GM18907 (cell line): ENCODE results near the gene FAM221A.
"Not testable (repeated sequence)": the region's sequence is repeated elsewhere in the genome, so short reads cannot be mapped to it uniquely, and the experiment has no call there.

Source experiments
- ATAC-seq: cut with Tn5 transposase; IDR thresholded peaks from one replicate; pipeline ENCODE4 v1.9.1; 2021; ENCODE audit warnings: mild to moderate bottlenecking, moderate library complexity; ENCODE audit not compliant: unreplicated experiment

Gene FAM221A

DNA sequence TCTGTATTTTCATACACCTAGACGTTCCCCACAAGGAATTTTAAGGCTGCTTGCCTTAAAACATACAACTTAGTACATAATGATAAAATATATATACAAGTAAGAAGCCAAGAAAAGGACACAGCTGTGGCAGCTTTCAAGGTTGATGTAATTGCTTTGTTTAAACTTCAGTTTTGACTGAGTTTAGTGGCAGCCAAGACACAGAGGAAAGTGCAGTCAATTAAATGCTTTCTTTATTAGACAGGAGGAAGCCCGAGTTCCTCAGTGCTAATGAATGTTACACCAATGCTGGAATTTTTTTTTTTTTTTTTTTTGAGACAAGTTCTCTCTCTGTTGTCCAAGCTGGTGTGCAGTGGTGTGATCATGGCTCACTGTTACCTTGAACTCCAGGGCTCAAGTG is 18.8 kb downstream of the FAM221A start:
- ATAC-seq: no peak

DNA sequence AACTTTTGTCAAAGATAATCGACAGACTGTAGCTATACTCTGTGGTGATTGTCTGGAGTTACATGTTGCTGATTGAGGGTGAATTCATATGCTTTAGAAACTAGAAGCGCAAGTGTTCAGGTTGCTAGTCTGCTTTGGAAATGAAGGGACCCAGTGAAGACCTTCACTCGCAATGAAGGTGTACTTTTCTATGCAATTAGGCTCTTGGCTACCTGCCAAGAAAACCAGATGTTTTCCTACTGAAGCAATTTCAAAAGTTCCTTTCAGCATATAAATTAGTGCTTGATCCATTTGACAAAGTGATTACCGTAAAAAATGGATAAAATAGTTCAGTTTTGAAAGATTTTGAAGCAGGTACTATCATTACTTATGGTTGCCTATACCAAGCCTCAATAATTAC is 20.0 kb downstream of the FAM221A start:
- ATAC-seq: no peak

DNA sequence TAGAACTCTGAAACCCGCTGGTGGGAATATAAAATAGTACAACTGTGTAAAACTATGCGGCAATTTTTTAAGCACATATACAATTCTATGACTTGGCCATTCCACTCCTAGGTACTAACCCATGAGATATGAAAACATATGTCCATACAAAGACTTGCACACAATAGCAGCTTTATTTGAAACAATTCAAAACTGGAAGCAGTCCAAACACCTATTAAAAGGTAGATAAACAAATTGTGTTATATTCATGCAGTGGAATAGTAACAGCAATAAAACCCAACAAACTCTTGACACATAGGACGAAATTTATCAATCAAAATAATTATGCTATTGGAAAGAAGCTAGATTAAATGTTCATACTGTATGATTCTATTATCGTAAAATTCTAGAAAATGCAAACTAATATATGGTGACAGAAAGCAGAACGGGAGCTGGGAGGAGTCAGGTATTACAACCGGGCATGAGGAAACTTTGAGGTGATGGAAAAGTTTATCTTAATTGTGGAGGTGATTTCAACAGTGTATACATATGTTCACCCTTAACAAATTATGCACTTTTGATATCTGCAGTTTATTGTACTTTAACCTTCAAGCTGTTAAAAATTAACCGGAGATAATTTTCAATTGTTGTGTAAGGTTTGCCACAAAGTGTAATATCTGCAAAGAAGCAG is 29.2 kb downstream of the FAM221A start:
- no peak for ATAC-seq

DNA sequence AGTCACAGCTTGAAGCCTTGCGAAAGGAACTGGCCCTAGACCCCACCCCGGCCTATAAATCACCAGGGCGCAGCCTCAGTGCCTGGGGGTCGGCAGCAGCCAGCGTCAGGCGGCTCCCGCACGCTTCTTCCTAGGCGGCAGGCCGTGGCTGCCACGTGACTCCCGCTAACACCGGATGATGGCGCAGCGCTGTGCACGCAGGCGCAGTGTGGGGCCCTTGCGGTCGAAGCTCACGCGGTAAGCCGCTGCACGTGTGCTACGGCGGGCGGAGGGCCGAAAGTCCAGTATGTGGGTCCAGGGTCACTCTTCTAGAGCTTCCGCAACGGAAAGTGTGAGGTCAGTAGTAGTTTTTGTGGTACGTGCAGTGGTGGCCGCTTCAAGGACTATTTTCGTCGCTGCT is 30.0 kb downstream of the FAM221A start, which contains the start of gene STK31:
Gene STK31, plus strand, starts transcription at position 220 of the 400 bp plus-strand sequence. Its CDS starts 67 bp downstream, at position 287.
- no peak for ATAC-seq

DNA sequence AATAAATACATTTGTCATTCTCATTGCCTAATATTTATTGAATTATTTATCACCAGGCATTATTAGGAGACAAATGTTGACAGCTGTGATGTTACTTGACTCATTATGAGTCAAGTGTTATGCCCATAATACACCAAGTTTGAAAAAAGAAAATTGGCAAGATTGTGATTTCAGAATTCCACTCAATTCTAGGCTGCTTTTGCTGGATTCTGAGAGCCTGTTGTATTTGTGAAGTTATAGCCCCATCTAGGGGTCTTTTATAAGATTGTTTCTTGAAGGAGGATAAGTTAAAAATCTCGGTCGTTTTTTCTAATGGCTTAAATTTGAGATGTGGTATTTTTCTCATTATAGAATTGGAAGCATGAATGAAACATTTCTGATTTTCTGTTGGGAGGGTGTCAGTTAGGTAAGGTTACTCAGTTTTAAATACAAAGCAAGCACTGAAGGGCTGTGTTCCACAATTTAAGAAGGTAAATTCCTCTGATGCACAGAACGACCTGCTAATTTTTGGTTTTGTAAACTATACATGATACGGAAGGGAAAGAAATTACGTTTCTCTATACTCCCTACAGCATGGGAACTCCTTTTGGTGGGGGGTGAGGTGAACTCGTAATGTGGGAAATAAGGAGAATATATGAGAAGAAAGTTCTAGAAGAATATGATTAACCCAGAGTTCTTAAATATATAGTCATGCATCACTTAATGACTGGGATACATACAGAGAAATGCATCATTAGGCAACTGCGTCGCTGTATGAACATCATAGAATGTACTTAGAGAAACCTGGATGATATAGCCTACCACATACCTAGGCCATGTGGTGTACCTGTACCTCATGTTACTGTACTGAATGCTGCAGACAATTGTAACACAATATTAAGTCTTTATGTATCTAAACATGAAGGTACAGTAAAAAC is 32.6 kb downstream of the FAM221A start:
- no peak for ATAC-seq

DNA sequence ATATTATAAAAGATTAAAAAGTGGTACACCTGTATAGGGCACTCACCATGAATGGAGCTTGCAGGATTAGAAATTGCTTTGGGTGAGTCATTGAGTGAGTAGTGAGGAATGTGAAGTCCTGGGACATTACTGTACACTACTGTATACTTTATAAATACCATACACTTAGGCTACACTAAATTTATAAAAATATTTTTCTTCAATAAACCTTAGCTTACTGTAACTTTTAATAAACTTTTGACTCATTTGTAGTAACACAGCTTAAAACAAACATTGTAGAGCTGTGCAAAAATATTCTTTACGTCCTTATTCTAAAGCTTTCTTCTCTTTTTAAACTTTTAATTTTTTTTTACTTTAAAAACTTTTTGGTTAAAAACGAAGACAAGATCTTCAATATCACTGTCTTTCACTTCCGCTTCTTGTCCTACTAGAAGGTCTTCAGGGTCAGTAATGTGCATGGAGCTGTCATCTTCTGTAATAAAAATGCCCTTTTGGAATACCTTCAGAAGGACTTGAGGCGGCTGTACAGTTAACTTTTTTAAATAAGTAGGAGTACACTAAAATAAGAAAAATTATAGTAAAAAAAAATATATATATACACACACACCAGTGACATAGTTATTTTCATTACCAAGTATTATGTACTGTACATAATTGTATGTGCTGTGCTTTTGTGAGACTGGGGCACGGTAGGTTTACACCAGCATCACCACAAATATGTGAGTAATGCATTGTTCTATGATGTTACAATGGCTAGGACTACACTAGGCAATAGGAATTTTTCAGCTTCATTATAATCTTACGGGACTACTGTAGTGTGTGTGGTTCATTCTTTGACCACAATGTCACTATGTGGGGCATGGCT is 33.5 kb downstream of the FAM221A start:
- no peak for ATAC-seq

DNA sequence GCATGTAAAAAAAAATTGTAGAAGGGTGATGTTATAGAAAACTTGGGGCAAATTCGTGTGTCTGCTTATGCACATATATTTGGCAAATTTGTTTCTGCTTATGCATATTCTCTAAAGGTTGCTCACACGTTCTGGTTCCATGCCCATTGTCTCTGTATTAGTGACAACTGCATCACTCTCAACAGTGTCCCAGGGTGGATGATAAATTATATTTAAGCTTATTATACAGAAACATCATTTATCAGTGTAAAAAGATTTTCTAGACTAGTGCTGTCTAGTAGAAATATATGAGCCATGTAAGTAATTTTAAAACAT is 34.1 kb downstream of the FAM221A start:
- ATAC-seq: no peak

DNA sequence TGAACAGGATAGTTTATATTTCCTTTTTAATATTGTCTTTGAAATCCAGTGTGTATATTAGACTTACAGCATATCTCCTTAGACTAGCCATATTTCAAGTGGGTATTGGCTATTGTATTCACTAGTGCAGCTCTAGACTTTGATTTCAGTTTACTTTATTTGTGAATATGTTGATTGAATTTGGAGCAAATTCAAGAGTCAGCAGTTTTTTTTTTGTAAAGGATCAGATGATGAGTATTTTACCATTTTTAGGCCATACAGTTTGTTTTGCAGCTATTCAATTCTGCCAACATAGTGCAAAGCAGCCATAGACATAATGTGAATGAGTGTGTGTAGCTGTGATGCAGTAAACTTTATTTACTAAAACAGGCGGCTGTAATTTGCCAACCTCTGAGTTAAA is 34.6 kb downstream of the FAM221A start:
- ATAC-seq: no peak

DNA sequence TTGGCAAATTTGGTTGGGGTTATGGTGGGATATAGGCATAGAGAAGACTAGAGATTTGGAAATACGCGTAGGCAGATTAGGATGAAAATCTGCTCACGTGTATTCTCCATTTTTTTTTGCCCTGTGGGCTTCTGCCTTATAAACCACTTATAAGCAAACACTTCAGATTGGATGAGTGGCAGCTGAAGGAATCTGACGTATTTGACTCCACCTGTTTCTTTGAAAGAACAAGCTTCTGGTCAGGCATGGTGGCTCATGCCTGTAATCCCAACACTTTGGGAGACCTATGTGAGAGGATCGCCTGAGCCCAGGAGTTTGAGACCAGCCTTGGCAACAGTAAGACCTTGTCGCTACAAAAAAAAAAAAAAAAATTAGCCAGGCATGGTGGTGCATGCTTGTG is 35.1 kb downstream of the FAM221A start:
- ATAC-seq: no peak

DNA sequence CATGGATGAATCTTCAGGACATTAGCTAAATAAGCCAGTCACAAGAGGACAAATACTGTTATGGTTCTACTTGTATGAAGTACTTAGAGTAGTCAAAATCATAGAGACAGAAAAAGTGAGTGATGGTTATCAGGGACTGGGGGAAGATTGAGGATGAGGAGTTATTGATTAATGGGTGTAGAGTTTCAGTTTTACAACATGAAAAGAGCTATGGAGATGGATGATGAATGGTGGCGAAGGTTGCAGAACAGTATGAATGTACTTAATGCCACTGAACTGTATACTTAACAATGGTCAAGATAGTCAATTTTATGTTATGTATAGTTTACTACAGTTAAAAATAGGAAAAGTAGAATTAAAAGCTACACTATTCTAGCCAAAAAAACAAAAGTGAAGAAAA is 37.8 kb downstream of the FAM221A start:
- no peak for ATAC-seq

DNA sequence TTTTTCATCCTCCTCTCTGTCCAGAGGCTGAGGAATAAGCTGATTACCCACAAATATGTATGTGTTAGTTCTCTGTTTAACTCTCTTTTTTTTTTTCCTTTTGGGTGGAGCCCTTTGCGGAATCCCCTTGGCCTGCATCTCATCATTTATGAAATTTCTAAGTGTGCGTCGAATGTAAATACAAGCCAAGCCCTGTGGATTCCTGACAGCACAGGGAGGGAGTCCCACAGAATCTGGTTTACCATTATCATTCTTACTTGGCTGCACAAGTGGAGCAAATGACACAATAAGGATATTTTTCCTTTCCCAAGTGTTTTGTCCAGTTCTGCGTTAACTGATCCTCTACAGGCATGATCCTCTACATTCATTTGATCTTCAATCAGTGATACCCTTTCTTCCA is 41.5 kb downstream of the FAM221A start:
- ATAC-seq: no peak

DNA sequence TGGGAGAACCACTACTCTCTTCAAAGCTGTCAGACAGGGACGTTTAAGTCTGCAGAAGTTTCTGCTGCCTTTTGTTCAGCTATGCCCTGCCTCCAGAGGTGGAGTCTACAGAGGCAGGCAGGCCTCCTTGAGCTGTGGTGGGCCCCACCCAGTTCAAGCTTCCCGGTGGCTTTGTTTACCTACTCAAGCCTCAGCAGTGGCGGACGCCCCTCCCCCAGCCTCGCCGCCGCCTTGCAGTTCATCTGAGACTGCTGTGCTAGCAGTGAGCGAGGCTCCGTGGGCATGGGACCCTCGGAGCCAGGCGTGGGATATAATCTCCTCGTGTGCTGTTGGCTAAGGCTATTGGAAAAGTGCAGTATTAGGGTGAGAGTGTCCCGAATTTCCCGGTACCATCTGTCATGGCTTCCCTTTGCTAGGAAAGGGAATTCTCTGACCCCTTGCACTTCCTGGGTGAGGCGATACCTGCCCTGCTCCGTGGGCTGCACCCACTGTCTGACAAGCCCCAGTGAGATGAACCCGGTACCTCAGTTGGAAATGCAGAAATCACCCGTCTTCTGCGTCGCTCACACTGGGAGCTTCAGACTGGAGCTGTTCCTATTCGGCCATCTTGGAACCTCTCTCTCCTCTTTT is 42.7 kb downstream of the FAM221A start:
- not testable (repeated sequence) for ATAC-seq

DNA sequence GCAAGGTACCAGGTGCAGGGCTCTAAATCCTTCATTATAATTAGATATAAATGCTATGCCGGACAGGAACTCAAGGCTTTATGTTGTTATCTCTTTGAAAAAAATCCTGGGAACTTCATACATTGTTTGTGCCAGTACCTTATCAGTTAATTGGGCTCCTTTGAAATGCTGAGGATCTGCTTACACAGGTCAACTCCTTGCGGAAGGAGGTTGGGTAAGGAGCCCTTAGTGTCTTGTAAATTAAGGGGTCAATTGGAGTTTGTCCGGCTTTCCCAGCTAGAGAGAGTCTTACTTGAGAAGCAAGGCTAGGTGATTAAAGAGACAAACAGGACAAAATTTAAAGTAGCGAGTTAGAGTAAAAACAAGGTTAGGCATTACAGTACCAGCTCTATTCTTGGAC is 44.1 kb downstream of the FAM221A start:
- not testable (repeated sequence) for ATAC-seq

DNA sequence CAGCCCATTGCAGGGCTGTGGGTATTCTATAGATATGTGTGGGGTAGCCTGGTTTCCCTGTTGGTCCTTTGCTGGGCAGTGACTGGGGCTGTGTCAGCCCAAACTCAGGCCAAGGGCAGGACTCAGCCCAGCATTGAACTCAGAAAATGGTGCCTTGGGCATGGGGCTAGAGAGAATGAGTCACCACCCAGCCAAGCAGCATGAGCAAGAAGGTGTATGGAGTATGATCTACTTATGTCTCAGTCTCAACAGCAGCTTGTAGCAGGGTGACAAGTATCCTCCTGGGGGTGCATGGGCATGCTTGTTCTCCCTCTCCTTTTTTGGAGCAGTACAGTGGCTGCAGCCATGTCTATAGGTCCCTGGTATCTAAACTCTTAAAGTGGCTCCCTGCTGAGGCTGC is 62.1 kb downstream of the FAM221A start:
- ATAC-seq: no peak

DNA sequence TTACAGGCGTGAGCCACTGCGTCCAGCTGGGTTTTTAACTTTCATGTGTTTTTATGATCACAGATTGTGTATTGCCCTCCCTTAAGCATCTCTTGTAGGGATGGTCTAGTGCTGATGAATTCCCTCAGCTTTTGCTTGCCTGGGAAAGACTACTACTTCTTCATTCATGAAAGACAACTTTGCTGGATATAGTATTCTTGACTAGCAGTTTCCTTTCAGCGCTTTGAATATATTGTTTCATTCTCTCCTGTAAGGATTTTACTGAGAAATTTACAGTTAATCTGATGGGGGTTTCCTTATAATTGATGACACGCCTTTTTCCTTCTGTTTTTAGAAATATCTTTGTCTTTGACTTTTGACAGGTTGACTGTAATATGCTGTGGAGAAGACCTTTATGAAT is 63.2 kb downstream of the FAM221A start:
- no peak for ATAC-seq

DNA sequence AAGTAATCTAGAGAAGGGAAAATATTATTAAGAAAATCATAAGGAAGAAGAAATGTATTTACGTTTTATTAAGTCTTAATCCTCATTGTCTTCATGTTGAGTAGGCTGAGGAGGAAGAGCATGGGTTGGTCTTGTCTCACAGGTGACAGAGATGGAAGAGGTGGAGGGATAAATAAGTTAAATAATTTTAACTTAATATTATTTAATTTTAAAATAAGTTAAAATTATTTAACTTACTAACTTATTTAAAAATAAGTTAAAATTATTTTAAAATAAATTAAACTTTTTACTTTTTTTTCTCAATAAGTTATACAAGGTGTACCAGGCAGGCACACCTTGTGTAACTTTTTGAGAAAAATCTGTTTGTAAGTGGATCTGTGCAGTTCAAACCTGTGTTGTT is 66.6 kb downstream of the FAM221A start:
- ATAC-seq: no peak

DNA sequence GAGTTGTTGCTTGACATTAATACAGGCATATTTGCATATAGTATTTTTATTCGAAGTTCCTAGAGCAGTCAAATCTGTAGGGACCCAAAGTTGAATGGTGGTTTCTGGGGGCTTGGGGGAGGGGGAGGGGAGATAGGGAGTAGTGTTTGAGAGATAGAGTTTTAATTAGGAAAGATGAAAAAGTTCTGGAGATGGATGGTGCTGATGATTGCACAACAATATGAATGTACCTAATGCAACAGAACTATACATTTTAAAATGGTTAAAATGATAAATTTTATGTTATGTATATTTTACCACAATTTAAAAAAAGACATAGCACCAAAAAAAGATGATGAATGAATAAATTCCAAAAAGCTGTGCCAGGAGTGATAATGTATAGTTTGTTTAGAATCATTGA is 71.9 kb downstream of the FAM221A start:
- ATAC-seq: no peak
